NCI-H2107 (cell line): ENCODE results near the gene NCAPH2.

Experiments used
- DNase-seq: peaks from one replicate; lab custom pipeline; 2025; lab: John Stamatoyannopoulos, UW

Gene NCAPH2

GRCh38 chr22:50507991-50508884, at the start of gene NCAPH2:
NCAPH2 (plus strand) TSS chr22:50508224; CDS start chr22:50508338, 114 bp downstream.
- peak; percentile 88 for DNase-seq

GRCh38 chr22:50459016-50459415, 49.0 kb upstream of the NCAPH2 start:
- DNase-seq = no peak

- DNase-seq = no peak
These were observed 48.4 kb upstream of the NCAPH2 start for GRCh38 chr22:50459496-50460140.

- DNase-seq = no peak
These were observed 47.1 kb upstream of the NCAPH2 start for GRCh38 chr22:50460938-50461337.

- DNase-seq = no peak
These were observed 46.5 kb upstream of the NCAPH2 start for GRCh38 chr22:50461536-50461935.

- DNase-seq = no peak
These were observed 46.0 kb upstream of the NCAPH2 start for GRCh38 chr22:50461979-50462540.

- DNase-seq = no peak
These were observed 44.7 kb upstream of the NCAPH2 start for GRCh38 chr22:50463188-50463900.

- DNase-seq = no peak
These were observed 43.6 kb upstream of the NCAPH2 start for GRCh38 chr22:50464451-50464850.

- no peak for DNase-seq
These were observed 42.7 kb upstream of the NCAPH2 start for GRCh38 chr22:50465066-50465930.

GRCh38 chr22:50467341-50467740, 40.7 kb upstream of the NCAPH2 start:
- no peak for DNase-seq

GRCh38 chr22:50467773-50468440, 40.1 kb upstream of the NCAPH2 start:
- DNase-seq = no peak

- no peak for DNase-seq
These were observed 39.4 kb upstream of the NCAPH2 start for GRCh38 chr22:50468626-50469025.

GRCh38 chr22:50469377-50470305, 38.4 kb upstream of the NCAPH2 start:
- DNase-seq = peak; percentile 78

- no peak for DNase-seq
These were observed 37.5 kb upstream of the NCAPH2 start for GRCh38 chr22:50470491-50470890.

- no peak for DNase-seq
These were observed 36.7 kb upstream of the NCAPH2 start for GRCh38 chr22:50471197-50471847.

- no peak for DNase-seq
These were observed 36.1 kb upstream of the NCAPH2 start for GRCh38 chr22:50471962-50472361.

- no peak for DNase-seq
These were observed 34.9 kb upstream of the NCAPH2 start for GRCh38 chr22:50473088-50473487.

GRCh38 chr22:50473855-50474671, 34.0 kb upstream of the NCAPH2 start:
- no peak for DNase-seq
